Lower leg skin (tissue), 4 donors: Measurements from ENCODE around the gene CACNA1F. TPM values are rescaled to one million over a fixed set of nuclear protein-coding genes. Genes with fewer than 3 reads are reported as not detected.

Experiments
- DNase-seq, 2 donors: peaks; one replicate each; pipeline ENCODE4 v3.0.0-alpha.2; 2019; ENCODE audit warnings: low spot score in 2 of 2
- H3K4me3 ChIP-seq: fragments of 200-600 bp; sonication (generic); 2 replicates; pipeline ENCODE4 v1.5.1; 2017; ENCODE audit warnings: mild to moderate bottlenecking, low read depth; ENCODE audit not compliant: poor library complexity, severe bottlenecking
- POLR2A ChIP-seq, 2 donors: fragments of 450-650 bp; IDR thresholded peaks; one replicate each; pipeline ENCODE4 v1.6.1; 2016 to 2017; ENCODE audit warnings: antibody characterized with exemption in 2 of 2, mild to moderate bottlenecking in 1 of 2, moderate library complexity in 1 of 2
- WGBS, 2 donors: methylation state at CpG; one replicate each; pipeline ENCODE4 v1.1.5; 2018; 5-methylcytosine and 5-hydroxymethylcytosine counted together
- intact Hi-C: fragments of 100-400 bp; cut with DNase I; formaldehyde crosslinking; loops from one replicate; pipeline ENCODE4 v1.15.0; 2023; ENCODE audit warnings: low total_unique reads
- total RNA-seq, 4 donors: library from RNA; depleted of rRNA; stranded (reverse); fragments of >200 nt; gene quantifications; one replicate each; pipeline ENCODE4 v1.1.0, GENCODE V29; 2016
- TF ChIP-seq, protein P1 (sequence below), 3 donors: fragments of 450-650 bp; IDR thresholded peaks; one replicate each; pipeline ENCODE4 v1.5.1; 2016; ENCODE audit warnings: antibody characterized with exemption in 3 of 3, mild to moderate bottlenecking in 3 of 3, moderate library complexity in 2 of 3

Gene CACNA1F
- total RNA-seq, 4 donors from 2014 or later: 0.06 to 0.76 (median 0.15) TPM; not detected in 1

DNA sequence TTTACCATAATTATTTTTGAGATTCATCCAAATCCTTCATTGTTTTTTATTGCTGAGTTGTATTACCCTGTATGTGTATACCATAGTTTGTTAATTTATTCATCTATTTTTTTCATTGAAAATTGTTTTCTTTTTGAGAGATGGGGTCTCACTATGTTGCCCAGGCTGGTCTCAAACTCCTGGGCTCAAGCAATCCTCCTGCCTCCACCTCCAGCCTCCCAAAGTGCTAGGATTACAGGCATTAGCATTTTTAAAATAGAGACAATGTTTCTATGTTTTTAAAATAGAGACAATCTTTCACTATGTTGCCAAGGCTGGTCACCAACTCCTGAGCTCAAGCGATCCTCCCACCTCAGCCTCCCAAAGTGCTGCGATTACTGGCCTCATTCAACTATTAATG is 72.2 kb downstream of the CACNA1F start:
- 88 to 95% methylated on average over 2 of the region's 2 CpGs for WGBS, 2 donors
- TF ChIP-seq, protein P1, sequence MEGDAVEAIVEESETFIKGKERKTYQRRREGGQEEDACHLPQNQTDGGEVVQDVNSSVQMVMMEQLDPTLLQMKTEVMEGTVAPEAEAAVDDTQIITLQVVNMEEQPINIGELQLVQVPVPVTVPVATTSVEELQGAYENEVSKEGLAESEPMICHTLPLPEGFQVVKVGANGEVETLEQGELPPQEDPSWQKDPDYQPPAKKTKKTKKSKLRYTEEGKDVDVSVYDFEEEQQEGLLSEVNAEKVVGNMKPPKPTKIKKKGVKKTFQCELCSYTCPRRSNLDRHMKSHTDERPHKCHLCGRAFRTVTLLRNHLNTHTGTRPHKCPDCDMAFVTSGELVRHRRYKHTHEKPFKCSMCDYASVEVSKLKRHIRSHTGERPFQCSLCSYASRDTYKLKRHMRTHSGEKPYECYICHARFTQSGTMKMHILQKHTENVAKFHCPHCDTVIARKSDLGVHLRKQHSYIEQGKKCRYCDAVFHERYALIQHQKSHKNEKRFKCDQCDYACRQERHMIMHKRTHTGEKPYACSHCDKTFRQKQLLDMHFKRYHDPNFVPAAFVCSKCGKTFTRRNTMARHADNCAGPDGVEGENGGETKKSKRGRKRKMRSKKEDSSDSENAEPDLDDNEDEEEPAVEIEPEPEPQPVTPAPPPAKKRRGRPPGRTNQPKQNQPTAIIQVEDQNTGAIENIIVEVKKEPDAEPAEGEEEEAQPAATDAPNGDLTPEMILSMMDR (IDR thresholded peaks at IDR 0.05): no peak
- no peak for TF ChIP-seq POLR2A (IDR thresholded peaks at IDR 0.05)
- intact Hi-C loops: no loop called here
- no peak overlapping the region for H3K4me3 ChIP-seq
- DNase-seq: no peak

DNA sequence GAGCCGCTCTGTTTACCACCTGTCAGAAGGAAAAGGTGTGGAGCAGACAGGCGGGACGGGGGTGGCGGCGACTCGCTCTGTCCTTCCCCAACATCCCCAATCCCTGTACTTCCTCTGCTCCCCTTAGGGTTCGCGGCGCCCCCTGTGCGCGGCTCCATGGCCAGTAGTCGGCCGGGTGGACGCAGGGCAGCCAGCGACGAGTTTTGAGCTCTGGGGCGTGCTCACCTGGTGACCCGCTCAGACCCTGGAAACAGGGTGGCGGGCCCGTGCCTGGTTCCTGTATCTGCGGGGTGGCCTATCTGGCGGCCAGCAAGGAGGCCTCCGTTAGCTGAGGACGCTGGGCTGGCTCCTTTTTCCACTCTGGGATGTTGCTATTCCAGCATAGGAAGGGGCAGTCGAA is 75.9 kb downstream of the CACNA1F start:
- intact Hi-C loops: no loop called here
- DNase-seq: no peak
- TF ChIP-seq, protein P1 (IDR thresholded peaks at IDR 0.05): no peak
- no peak for TF ChIP-seq POLR2A (IDR thresholded peaks at IDR 0.05)
- 84 to 86% methylated on average over 12 to 19 of the region's 25 CpGs for WGBS, 2 donors
- no peak overlapping the region for H3K4me3 ChIP-seq

DNA sequence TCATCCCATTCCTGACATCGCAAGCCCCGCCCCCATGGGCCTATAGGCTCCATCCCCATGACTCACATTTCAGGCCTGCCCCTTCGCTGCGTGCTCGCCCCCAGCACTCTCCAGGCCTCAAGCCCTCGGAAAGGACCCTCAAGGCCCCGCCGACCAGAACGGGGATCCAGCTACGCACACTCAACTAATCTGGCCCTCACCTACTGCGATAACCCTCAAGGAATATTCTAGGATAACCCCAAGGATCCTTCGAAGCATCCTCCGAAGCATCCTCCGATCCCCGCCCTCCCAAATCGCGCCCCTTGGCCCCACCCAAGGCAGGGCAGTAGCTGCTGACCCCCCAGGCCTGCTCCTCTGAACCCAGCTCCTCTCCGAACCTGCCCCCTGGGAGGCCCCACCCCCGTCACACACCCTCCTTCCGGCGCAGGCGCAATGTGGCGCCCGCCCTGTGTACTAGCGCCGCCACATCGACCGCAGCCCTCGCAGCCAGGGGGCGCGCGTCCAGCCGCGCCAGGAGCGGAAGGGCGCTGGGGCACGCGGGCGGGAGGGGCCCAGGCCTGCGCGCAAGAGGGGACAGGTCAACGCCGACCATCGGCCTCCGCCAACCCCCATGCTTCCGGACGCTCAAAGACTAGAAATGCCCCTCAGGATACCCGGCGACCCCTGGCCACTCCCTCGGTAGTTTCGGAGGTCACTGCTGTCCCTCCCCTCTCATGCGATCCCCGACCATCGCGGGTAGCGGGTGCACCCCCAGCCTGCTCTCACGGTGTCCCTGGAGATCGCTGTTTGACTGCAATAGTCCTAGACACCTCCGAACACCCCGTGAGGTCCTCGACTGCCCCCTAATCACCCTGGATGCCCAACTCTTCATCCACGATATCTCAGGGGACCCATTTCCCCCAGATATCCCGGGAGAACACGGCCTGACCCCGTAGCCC is 77.0 kb downstream of the CACNA1F start:
- 2 to 62% methylated on average over 22 to 63 of the region's 65 CpGs for WGBS, 2 donors
- peak; percentile 83 to 97 for DNase-seq
- intact Hi-C loops: no loop called here

DNA sequence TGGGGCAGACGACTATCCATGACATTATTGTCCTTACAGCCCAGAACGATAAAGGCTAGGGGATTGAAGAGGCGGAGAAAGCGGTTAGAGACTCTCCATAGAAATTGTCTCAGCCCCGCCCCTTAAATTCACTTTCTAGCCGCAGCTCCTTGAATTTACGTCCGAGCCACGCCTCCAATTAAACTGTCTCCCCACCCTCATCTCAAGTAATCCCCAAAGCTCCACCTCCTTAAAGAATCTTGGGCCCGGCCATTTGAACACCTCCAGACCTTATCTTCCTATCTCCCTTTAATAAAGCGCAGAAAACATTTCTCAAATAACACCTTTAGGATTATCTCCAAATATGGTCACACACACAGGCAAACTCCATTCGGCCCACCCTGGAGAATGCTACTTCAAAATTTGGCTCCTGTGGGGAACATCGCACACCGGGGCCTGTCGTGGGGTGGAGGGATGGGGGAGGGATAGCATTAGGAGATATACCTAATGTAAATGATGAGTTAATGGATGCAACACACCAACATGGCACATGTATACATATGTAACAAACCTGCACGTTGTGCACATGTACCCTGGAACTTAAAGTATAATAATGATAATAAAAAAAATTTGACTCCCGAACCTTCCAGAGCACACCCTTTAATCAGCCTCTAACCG is 77.8 kb downstream of the CACNA1F start:
- TF ChIP-seq POLR2A (IDR thresholded peaks at IDR 0.05): no peak
- TF ChIP-seq, protein P1 (IDR thresholded peaks at IDR 0.05): no peak
- WGBS, 2 donors: 2 to 43% methylated on average over 18 of the region's 18 CpGs
- peak in 1 of 2 donors; percentile 50 for DNase-seq
- no peak overlapping the region for H3K4me3 ChIP-seq
- intact Hi-C loops: no loop called here

More for the DNA sequence above, 77.0 kb downstream of the CACNA1F start:
- TF ChIP-seq, protein P1 (IDR thresholded peaks at IDR 0.05): no peak
- no peak for TF ChIP-seq POLR2A (IDR thresholded peaks at IDR 0.05)
- H3K4me3 ChIP-seq: no peak overlapping the region

Other genes with a start within 250 kb of the CACNA1F start
- 10 to 100 TPM; 30.0 to 43.7 (median 32.4) TPM for gene GRIPAP1, start 231.1 kb downstream of the CACNA1F start, total RNA-seq
- gene TFE3, start 190.0 kb downstream of the CACNA1F start, total RNA-seq: 10 to 100 TPM; 37.1 to 55.9 (median 53.6) TPM
- gene CCDC120, start 174.3 kb downstream of the CACNA1F start, total RNA-seq: 10 to 100 TPM; 33.7 to 51.9 (median 36.0) TPM
- 10 to 100 TPM in 1 of 4 donors, 1 to 10 TPM in 3; 6.2 to 11.2 (median 7.7) TPM for gene PRAF2, start 159.3 kb downstream of the CACNA1F start, total RNA-seq
- 100 to 1,000 TPM in 1 of 4 donors, 10 to 100 TPM in 3; 84.4 to 102 (median 87.8) TPM for gene WDR45, start 153.5 kb downstream of the CACNA1F start, total RNA-seq
- 10 to 100 TPM; 36.2 to 43.6 (median 36.3) TPM for gene GPKOW, start 109.6 kb downstream of the CACNA1F start, total RNA-seq
- gene MAGIX, start 70.6 kb downstream of the CACNA1F start, total RNA-seq: 10 to 100 TPM in 2 of 4 donors, 1 to 10 TPM in 2; 6.8 to 16.5 (median 10.3) TPM
- gene PLP2, start 61.4 kb downstream of the CACNA1F start, total RNA-seq: 100 to 1,000 TPM; 126 to 132 (median 130) TPM
- 10 to 100 TPM; 18.8 to 58.9 (median 33.4) TPM for gene PRICKLE3, start 47.0 kb downstream of the CACNA1F start, total RNA-seq
- gene SYP, start 33.1 kb downstream of the CACNA1F start, total RNA-seq: 1 to 10 TPM in 2 of 4 donors, under 1 TPM in 2; 0.88 to 4.8 (median 1.7) TPM
- gene CCDC22, start 2.1 kb upstream of the CACNA1F start, total RNA-seq: 10 to 100 TPM; 18.1 to 29.7 (median 19.8) TPM
- gene FOXP3, start 31.4 kb upstream of the CACNA1F start, total RNA-seq: 1 to 10 TPM in 2 of 4 donors, under 1 TPM in 2; 0.69 to 1.1 (median 0.92) TPM
- 10 to 100 TPM in 1 of 4 donors, 1 to 10 TPM in 3; 4.7 to 10.9 (median 5.6) TPM for gene PPP1R3F, start 36.5 kb upstream of the CACNA1F start, total RNA-seq
- gene GAGE10, start 70.3 kb upstream of the CACNA1F start, total RNA-seq: not detected
- gene GAGE12J, start 88.7 kb upstream of the CACNA1F start, total RNA-seq: not detected
- not detected for gene GAGE13, start 98.2 kb upstream of the CACNA1F start, total RNA-seq